VCaP (cell line): ENCODE results near the gene ENTPD1.

Source experiments
- H3K27ac ChIP-seq: fragments of 450-650 bp; 2 replicates; pipeline ENCODE4 v1.5.1; 2017
- CTCF ChIP-seq: fragments of 450-650 bp; conservative IDR thresholded peaks from 2 replicates; pipeline ENCODE4 v1.5.1; 2017; ENCODE audit warnings: mild to moderate bottlenecking, moderate library complexity

ENTPD1 gene

GRCh38 chr10:95785942-95786669, 30.1 kb downstream of the ENTPD1 start:
- no peak for TF ChIP-seq CTCF
- no peak overlapping the region for H3K27ac ChIP-seq

- TF ChIP-seq CTCF = no peak
- H3K27ac ChIP-seq = no peak overlapping the region
Measured at GRCh38 chr10:95787447-95787846, 31.5 kb downstream of the ENTPD1 start.

- H3K27ac ChIP-seq = no peak overlapping the region
- no peak for TF ChIP-seq CTCF
Measured at GRCh38 chr10:95788830-95789229, 32.9 kb downstream of the ENTPD1 start.

GRCh38 chr10:95789902-95790301, 33.9 kb downstream of the ENTPD1 start:
- TF ChIP-seq CTCF = no peak

GRCh38 chr10:95790982-95791381, 35.0 kb downstream of the ENTPD1 start:
- TF ChIP-seq CTCF = no peak
- H3K27ac ChIP-seq = no peak overlapping the region

More at GRCh38 chr10:95789902-95790301, 33.9 kb downstream of the ENTPD1 start:
- H3K27ac ChIP-seq = no peak overlapping the region

- no peak overlapping the region for H3K27ac ChIP-seq
Measured at GRCh38 chr10:95791425-95791979, 35.5 kb downstream of the ENTPD1 start.

More at GRCh38 chr10:95791425-95791979, 35.5 kb downstream of the ENTPD1 start:
- no peak for TF ChIP-seq CTCF
